HG03575 (cell line): Measurements from ENCODE around the gene BBX.

ENCODE experiments used
- ATAC-seq: cut with Tn5 transposase; IDR thresholded peaks from one replicate; pipeline ENCODE4 v1.9.1; 2021; ENCODE audit not compliant: unreplicated experiment, insufficient number of reproducible peaks, low FRiP score; ENCODE audit errors: extremely low read depth

Gene BBX

DNA sequence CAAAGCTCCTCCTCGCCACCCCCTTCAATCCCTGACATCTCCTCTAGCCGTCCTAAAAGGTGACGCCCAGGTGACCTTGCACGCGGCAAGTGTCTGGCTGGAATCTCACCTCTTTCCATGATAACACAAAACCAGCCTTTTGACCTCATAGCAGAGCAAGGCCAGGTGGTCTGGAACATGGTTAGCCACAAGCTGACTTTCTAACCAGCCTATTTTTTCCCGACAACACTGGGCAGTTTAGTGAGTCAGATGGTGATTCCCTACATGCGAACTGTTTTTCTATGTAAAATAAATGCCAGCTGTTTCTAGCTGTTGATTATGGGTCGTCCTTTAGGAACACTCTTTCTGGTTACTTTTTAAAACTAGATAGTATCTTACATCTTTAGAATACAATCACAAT lies 325.0 kb downstream of the BBX start:
- no peak for ATAC-seq

GRCh38 chr3:107848351-107848915 lies 325.7 kb downstream of the BBX start:
- ATAC-seq, result no peak

- ATAC-seq, result no peak
These were observed 327.9 kb downstream of the BBX start for GRCh38 chr3:107850681-107851080.

- no peak for ATAC-seq
These were observed 331.1 kb downstream of the BBX start for GRCh38 chr3:107853821-107854220.

- ATAC-seq, result no peak
These were observed 332.0 kb downstream of the BBX start for GRCh38 chr3:107854733-107855132.

DNA sequence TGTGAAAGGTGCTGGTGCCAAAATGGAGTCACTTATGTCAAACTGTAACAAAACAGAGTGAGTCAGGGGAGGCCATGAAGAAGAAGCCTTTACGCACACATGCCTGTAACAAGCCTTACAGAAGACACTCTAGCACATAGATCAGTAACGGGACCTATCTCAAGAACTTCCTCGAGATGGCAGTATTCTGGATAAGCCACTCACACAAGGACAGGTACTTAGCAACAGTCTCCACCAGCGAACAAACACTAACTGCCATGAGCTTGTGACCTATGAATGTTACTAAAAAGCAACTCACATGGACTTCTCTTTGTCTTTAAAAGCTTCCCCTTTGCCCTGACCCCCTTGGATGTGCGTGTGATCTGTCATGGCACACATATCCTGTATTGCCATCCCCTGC lies 332.9 kb downstream of the BBX start:
- ATAC-seq, result no peak

DNA sequence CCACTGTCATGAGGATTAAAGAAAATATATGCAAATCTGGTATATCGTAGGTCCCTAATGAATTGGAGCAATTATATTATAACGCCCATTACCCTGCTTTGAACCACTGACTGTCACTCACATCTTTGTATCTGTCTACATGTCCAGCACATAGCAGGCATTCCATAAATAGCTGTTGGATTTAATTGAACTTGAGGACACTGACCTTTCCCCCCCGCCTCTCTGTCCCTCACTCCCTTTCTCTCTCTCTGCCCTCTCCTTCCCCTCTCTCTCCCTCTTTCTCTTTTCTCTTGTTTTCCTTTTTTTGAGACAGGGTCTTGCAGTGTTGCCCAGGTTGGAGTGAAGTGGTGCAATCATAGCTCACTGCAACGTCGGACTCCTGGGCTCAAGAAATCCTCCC lies 335.1 kb downstream of the BBX start:
- ATAC-seq, result no peak

DNA sequence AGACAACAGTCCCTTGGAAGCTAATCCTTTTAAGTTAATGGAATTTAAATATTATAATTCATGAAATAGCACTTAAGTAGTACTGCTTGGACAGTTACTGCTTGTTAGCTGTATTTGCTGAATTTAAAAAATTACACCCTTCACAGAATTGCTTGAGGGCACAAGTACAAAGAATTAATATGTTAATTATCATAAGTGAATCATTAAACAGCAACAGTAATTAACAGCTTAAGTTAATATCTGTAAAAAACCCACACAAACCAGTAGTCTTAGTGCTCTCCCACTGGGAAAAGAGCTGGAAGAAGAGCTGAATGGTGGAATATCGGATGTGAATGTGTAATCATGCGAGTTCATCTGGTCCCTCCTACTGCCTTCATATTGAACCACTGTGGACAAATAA lies 336.1 kb downstream of the BBX start:
- no peak for ATAC-seq
